Panc1 (cell line): ENCODE measurements around the gene ZYG11B. TPM values are rescaled to one million over a fixed set of nuclear protein-coding genes. Genes with fewer than 3 reads are reported as not detected.

Source experiments
- ATAC-seq: fragments of 200-7000 bp; cut with Tn5 transposase; 2 replicates; pipeline ENCODE4 v1.9.1; 2020; ENCODE audit warnings: mild to moderate bottlenecking, moderate library complexity
- Bru-seq: library from RNA; stranded (reverse); fragments of 400-500 nt; gene quantifications from one replicate; lab custom pipeline; 2021; lab: Mats Ljungman, UMichigan
- BruChase-seq, 2 experiments: library from RNA; stranded (reverse); fragments of 400-500 nt; gene quantifications; one replicate each; lab custom pipeline; 2021; lab: Mats Ljungman, UMichigan
- BruUV-seq: library from RNA; stranded (reverse); fragments of 400-500 nt; replicated peaks from 2 replicates; lab custom pipeline; 2021; lab: Mats Ljungman, UMichigan
- CTCF ChIA-PET: fragments of 300-600 bp; sonication (Branson Sonifier 250); formaldehyde crosslinking; loops from one replicate; lab custom pipeline; 2022; ENCODE audit warnings: antibody characterized with exemption; lab: Charles Lee
- POLR2A ChIA-PET: fragments of 300-600 bp; sonication (Branson Sonifier 250); formaldehyde crosslinking; loops from one replicate; lab custom pipeline; 2022; ENCODE audit warnings: antibody characterized with exemption; lab: Charles Lee
- DNase-seq: peaks from one replicate; pipeline ENCODE4 v3.0.0-alpha.2; 2010; ENCODE audit warnings: low read depth, low spot score
- H3K27ac ChIP-seq: 2 replicates; pipeline ENCODE4 v1.5.1; 2011; ENCODE audit warnings: mild to moderate bottlenecking, low read length, inconsistent platforms
- H3K27me3 ChIP-seq: fragments of 200-500 bp; sonication (Bioruptor generic); 2 replicates; pipeline ENCODE4 v1.6.0; 2014; ENCODE audit warnings: low read length, inconsistent platforms; ENCODE audit not compliant: control insufficient read depth, insufficient read depth
- H3K36me3 ChIP-seq: fragments of 200-500 bp; sonication (Bioruptor generic); 2 replicates; pipeline ENCODE4 v1.5.1; 2014; ENCODE audit warnings: inconsistent platforms, mild to moderate bottlenecking, low read length, moderate library complexity; ENCODE audit not compliant: control insufficient read depth, insufficient read depth
- H3K4me1 ChIP-seq: 2 replicates; pipeline ENCODE4 v1.5.1; 2011; ENCODE audit warnings: inconsistent platforms, mild to moderate bottlenecking, low read length, moderate library complexity; ENCODE audit not compliant: control insufficient read depth, insufficient read depth
- H3K4me3 ChIP-seq, 2 experiments: 2 replicates each; pipeline ENCODE4 v1.5.1; 2011 to 2012; ENCODE audit warnings: low read depth in 2 of 2, low read length in 2 of 2, mild to moderate bottlenecking in 2 of 2, inconsistent platforms in 1 of 2, moderate library complexity in 1 of 2
- H3K9me3 ChIP-seq: fragments of 200-500 bp; sonication (Bioruptor generic); 2 replicates; pipeline ENCODE4 v1.5.1; 2014; ENCODE audit warnings: low read depth, mild to moderate bottlenecking, inconsistent platforms, low read length, moderate library complexity; ENCODE audit not compliant: control insufficient read depth, insufficient read depth
- POLR2AphosphoS5 ChIP-seq: IDR thresholded peaks from 2 replicates; pipeline ENCODE4 v1.6.1; 2012; ENCODE audit warnings: mild to moderate bottlenecking, low read depth, low read length, moderate library complexity
- SIN3A ChIP-seq: IDR thresholded peaks from 2 replicates; pipeline ENCODE4 v1.6.1; 2012; ENCODE audit warnings: low read depth, mild to moderate bottlenecking, low read length, moderate library complexity, borderline replicate concordance; ENCODE audit not compliant: insufficient read depth
- TCF7L2 ChIP-seq: IDR thresholded peaks from 2 replicates; pipeline ENCODE4 v1.6.1; 2011; ENCODE audit warnings: mild to moderate bottlenecking, low read depth, low read length, inconsistent platforms
- in situ Hi-C: cut with HindIII; loops from 2 replicates; pipeline ENCODE4 v1.10.0; 2016; ENCODE audit warnings: low sequenced_read_pairs, low pct_unique_long_range_greater_than_20kb
- intact Hi-C: fragments of 100-400 bp; cut with micrococcal nuclease; formaldehyde crosslinking; loops from one replicate; pipeline ENCODE4 v1.10.0; 2022; ENCODE audit not compliant: unreplicated experiment
- long read RNA-seq: library from polyadenylated mRNA; unstranded; transcript quantifications from one replicate; pipeline ENCODE4 v2.0.0, GENCODE V29; 2021; ENCODE audit not compliant: unreplicated experiment
- polyA plus RNA-seq: library from polyadenylated mRNA; unstranded; fragments of >200 nt; gene quantifications from one replicate; pipeline ENCODE4 v1.2.1, GENCODE V29; 2012; ENCODE audit warnings: missing spikeins; ENCODE audit not compliant: insufficient read length
- total RNA-seq: library from RNA; stranded (reverse); gene quantifications from one replicate; pipeline ENCODE4 v1.2.1, GENCODE V29; 2021; ENCODE audit not compliant: unreplicated experiment
- TF ChIP-seq, protein P1 (sequence below), 2 experiments: IDR thresholded peaks; 2 replicates each; pipeline ENCODE4 v1.6.1; 2011 to 2012; ENCODE audit warnings: low read depth in 2 of 2, control low read depth in 1 of 2, low read length in 1 of 2, mild to moderate bottlenecking in 1 of 2, moderate library complexity in 1 of 2; ENCODE audit not compliant: insufficient read depth in 1 of 2
- TF ChIP-seq, protein P2 (sequence below): fragments of 450-650 bp; IDR thresholded peaks from 2 replicates; pipeline ENCODE4 v1.5.1; 2017; ENCODE audit warnings: mild to moderate bottlenecking

The ZYG11B gene
- total RNA-seq (30.7 TPM), Bru-seq, nascent RNA (percentile 74 among the genes with signal in this experiment), BruChase-seq, experiment 1, labeled RNA remaining after a 2-hour chase (percentile 84 among the genes with signal in this experiment), BruChase-seq, experiment 2, labeled RNA remaining after a 6-hour chase (percentile 88 among the genes with signal in this experiment)
- 6.8 TPM for polyA plus RNA-seq
- long read RNA-seq, full-length matches to known transcripts: 33 of 56 reads
- long read RNA-seq, partial matches to known transcripts: 1 of 56 reads
- long read RNA-seq, other reads (novel, unspliced or antisense): 22 of 56 reads

DNA sequence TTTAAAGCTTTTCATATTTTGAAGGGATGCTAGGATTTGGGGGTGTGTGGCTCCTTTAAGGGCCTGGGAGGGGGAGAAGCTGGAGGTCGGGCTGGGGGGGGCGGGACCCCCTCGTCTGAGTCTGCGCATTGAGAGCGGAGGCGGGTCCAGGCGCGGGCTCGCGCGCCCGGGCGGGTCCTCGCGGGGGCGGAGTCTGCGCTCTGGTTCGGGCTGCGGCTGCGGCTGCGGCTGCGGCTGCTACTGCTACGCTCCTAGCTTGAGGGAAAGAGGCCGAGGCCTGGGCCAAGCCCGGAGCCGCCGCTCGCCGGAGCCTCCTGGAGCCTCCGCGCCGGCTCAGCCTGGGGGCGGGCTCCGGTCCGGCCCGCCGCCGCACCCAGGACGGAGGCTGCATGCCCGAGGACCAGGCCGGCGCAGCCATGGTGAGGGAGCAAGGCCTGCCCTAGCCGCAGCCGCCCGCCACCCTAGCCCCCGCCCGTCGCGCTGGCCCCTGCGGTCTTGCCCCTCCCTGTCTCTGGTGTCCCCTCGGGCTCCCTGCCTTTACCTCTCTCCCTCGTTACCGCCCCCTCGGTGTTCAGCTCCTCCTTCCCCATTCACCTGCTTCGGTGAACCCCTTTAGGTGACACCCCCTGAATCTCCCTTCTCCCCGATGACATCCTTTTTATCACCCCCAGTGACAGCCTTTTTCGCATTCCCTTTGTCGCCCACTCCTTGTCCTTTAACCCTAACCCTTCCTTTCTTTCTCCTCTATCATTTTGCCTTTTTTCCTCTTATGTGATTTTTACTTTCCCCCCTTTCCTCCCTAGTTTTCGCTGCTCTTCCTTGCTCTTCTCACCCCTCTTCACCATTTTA lies at the start of gene ZYG11B:
TSS of gene ZYG11B (plus strand) at position 189 of the 849 bp plus-strand sequence. CDS start at position 390, 201 bp downstream.
- DNase-seq: peak; percentile 38
- ChIA-PET CTCF (interaction anchor here (0.6 to 0.8 kb wide), 2 partner anchors 25 to 1010 kb away, joined by 3 to 13 read pairs; no protein-coding TSS in a partner anchor), POLR2A (no interaction called here)
- H3K9me3 ChIP-seq: no peaks in the 10 kb centered on the region
- peak; percentile 98 for ATAC-seq
- in situ Hi-C loops (no loop called here), intact Hi-C loops (no loop called here)
- no peaks in the 10 kb centered on the region for H3K36me3 ChIP-seq
- TF ChIP-seq, protein P1, sequence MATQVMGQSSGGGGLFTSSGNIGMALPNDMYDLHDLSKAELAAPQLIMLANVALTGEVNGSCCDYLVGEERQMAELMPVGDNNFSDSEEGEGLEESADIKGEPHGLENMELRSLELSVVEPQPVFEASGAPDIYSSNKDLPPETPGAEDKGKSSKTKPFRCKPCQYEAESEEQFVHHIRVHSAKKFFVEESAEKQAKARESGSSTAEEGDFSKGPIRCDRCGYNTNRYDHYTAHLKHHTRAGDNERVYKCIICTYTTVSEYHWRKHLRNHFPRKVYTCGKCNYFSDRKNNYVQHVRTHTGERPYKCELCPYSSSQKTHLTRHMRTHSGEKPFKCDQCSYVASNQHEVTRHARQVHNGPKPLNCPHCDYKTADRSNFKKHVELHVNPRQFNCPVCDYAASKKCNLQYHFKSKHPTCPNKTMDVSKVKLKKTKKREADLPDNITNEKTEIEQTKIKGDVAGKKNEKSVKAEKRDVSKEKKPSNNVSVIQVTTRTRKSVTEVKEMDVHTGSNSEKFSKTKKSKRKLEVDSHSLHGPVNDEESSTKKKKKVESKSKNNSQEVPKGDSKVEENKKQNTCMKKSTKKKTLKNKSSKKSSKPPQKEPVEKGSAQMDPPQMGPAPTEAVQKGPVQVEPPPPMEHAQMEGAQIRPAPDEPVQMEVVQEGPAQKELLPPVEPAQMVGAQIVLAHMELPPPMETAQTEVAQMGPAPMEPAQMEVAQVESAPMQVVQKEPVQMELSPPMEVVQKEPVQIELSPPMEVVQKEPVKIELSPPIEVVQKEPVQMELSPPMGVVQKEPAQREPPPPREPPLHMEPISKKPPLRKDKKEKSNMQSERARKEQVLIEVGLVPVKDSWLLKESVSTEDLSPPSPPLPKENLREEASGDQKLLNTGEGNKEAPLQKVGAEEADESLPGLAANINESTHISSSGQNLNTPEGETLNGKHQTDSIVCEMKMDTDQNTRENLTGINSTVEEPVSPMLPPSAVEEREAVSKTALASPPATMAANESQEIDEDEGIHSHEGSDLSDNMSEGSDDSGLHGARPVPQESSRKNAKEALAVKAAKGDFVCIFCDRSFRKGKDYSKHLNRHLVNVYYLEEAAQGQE (IDR thresholded peaks at IDR 0.05; ENCODE audit: insufficient read depth in 1 of 2, low read depth in 2 of 2, low read length in 1 of 2): no peak
- TF ChIP-seq POLR2AphosphoS5 (peak; percentile 56; the same call in 1 of the 2 replicates), SIN3A (peak; percentile 63; the same call in 1 of the 2 replicates), TCF7L2 (no peak)
- TF ChIP-seq, protein P2, sequence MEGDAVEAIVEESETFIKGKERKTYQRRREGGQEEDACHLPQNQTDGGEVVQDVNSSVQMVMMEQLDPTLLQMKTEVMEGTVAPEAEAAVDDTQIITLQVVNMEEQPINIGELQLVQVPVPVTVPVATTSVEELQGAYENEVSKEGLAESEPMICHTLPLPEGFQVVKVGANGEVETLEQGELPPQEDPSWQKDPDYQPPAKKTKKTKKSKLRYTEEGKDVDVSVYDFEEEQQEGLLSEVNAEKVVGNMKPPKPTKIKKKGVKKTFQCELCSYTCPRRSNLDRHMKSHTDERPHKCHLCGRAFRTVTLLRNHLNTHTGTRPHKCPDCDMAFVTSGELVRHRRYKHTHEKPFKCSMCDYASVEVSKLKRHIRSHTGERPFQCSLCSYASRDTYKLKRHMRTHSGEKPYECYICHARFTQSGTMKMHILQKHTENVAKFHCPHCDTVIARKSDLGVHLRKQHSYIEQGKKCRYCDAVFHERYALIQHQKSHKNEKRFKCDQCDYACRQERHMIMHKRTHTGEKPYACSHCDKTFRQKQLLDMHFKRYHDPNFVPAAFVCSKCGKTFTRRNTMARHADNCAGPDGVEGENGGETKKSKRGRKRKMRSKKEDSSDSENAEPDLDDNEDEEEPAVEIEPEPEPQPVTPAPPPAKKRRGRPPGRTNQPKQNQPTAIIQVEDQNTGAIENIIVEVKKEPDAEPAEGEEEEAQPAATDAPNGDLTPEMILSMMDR: no peak
- peaks cover 9% of the 10 kb centered on the region for H3K4me1 ChIP-seq
- H3K27me3 ChIP-seq: no peaks in the 10 kb centered on the region
- H3K4me3 ChIP-seq: peak within 1 kb of the TSS; percentile 92 to 98
- BruUV-seq: no TSS peak
- H3K27ac ChIP-seq: peak within 1 kb of the TSS; percentile 96

DNA sequence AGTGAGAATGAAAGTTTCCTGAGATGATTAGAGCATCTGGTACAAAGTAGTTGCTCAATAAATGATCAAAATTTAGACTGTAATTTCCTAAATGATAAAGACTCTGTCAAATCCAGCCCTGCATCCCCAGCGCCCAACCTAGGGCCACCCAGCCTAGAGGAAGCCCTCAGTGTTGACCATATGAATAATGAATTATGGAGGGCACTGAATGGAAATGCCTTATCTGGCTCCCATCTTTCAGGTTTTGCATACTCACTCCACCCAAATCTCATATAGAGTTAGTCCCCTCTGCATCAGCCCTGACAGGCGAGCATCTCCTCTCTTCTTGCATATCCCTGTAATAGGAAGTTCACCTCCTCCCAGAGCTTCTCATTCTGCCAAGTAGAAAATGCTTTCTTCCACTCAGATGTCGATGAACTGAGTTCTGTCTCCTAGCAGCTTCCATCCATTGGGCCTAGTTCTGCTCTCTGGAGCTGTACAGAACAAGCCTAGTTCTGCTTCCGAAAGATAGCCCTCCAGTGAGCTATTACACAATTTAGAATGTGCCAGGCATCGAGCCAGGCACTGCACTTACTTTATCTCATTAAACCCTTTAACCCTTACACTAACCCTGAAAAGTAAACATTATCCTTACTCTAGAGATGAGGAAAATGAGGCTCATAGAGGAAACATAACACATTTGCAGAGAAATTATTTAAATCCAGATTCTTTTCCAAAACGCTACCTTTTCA lies 49.0 kb upstream of the ZYG11B start:
- intact Hi-C loops (no loop called here), in situ Hi-C loops (no loop called here)
- CTCF ChIA-PET: no interaction called here
- Histone ChIP-seq H3K36me3 (no peaks in the 10 kb centered on the region), H3K27me3 (no peaks in the 10 kb centered on the region), H3K4me1 (no peaks in the 10 kb centered on the region), H3K9me3 (no peaks in the 10 kb centered on the region), H3K27ac (no peak overlapping the region), H3K4me3 (no peak overlapping the region)
- TF ChIP-seq SIN3A (no peak), POLR2AphosphoS5 (no peak), TCF7L2 (no peak)
- TF ChIP-seq, protein P2: no peak
- TF ChIP-seq, protein P1 (IDR thresholded peaks at IDR 0.05; ENCODE audit: insufficient read depth in 1 of 2, low read depth in 2 of 2, low read length in 1 of 2): no peak
- no peak for ATAC-seq
- no TSS peak for BruUV-seq
- POLR2A ChIA-PET: no interaction called here
- no peak for DNase-seq
